GM21447 (cell line): ENCODE results near the gene DGKQ.
"Not testable (repeated sequence)": the region's sequence is repeated elsewhere in the genome, so short reads cannot be mapped to it uniquely, and the experiment has no call there.

Experiments
- ATAC-seq: cut with Tn5 transposase; IDR thresholded peaks from one replicate; pipeline ENCODE4 v1.9.1; 2021; ENCODE audit not compliant: unreplicated experiment

The DGKQ gene

GRCh38 chr4:929096-929765, 44.1 kb downstream of the DGKQ start:
- ATAC-seq = no peak

GRCh38 chr4:927566-927965, 45.8 kb downstream of the DGKQ start:
- not testable (repeated sequence) for ATAC-seq

GRCh38 chr4:926538-926937, 46.8 kb downstream of the DGKQ start:
- no peak for ATAC-seq

GRCh38 chr4:925771-926500, 47.4 kb downstream of the DGKQ start:
- ATAC-seq = no peak

- no peak for ATAC-seq
These were observed 48.2 kb downstream of the DGKQ start for GRCh38 chr4:925171-925570.

GRCh38 chr4:924107-925096, 49.0 kb downstream of the DGKQ start:
- ATAC-seq = peak; percentile 45

- ATAC-seq = peak; percentile 52
These were observed 51.5 kb downstream of the DGKQ start for GRCh38 chr4:921830-922331.

- ATAC-seq = not testable (repeated sequence)
These were observed 54.2 kb downstream of the DGKQ start for GRCh38 chr4:919004-919680.

- ATAC-seq = not testable (repeated sequence)
These were observed 54.8 kb downstream of the DGKQ start for GRCh38 chr4:918591-918990.

- ATAC-seq = no peak
These were observed 55.4 kb downstream of the DGKQ start for GRCh38 chr4:917992-918391.

GRCh38 chr4:917466-917865, 55.9 kb downstream of the DGKQ start:
- ATAC-seq = no peak

- ATAC-seq = no peak
These were observed 57.8 kb downstream of the DGKQ start for GRCh38 chr4:915595-915994.

GRCh38 chr4:915041-915474, 58.3 kb downstream of the DGKQ start:
- no peak for ATAC-seq

GRCh38 chr4:914531-914930, 58.8 kb downstream of the DGKQ start:
- no peak for ATAC-seq

GRCh38 chr4:913280-913618, 60.1 kb downstream of the DGKQ start:
- no peak for ATAC-seq

- ATAC-seq = no peak
These were observed 60.7 kb downstream of the DGKQ start for GRCh38 chr4:912548-913279.

- no peak for ATAC-seq
These were observed 61.4 kb downstream of the DGKQ start for GRCh38 chr4:911871-912490.

- ATAC-seq = no peak
These were observed 62.1 kb downstream of the DGKQ start for GRCh38 chr4:911221-911751.

GRCh38 chr4:910366-911091, 62.8 kb downstream of the DGKQ start:
- ATAC-seq = no peak
